GM18951 (cell line): ENCODE data around the gene ARMH2.

Experiments used
- POLR2A ChIP-seq: IDR thresholded peaks from 4 replicates; pipeline ENCODE4 v1.6.1; 2011; ENCODE audit warnings: mild to moderate bottlenecking; ENCODE audit not compliant: insufficient read length, insufficient read depth; ENCODE audit errors: extremely low read depth
- in situ Hi-C: fragments of 300-500 bp; cut with MboI; formaldehyde crosslinking; loops from one replicate; pipeline ENCODE4 v1.12.0; 2022; ENCODE audit warnings: low sequenced_read_pairs, mixed read lengths, inconsistent platforms; ENCODE audit not compliant: unreplicated experiment

The ARMH2 gene

DNA sequence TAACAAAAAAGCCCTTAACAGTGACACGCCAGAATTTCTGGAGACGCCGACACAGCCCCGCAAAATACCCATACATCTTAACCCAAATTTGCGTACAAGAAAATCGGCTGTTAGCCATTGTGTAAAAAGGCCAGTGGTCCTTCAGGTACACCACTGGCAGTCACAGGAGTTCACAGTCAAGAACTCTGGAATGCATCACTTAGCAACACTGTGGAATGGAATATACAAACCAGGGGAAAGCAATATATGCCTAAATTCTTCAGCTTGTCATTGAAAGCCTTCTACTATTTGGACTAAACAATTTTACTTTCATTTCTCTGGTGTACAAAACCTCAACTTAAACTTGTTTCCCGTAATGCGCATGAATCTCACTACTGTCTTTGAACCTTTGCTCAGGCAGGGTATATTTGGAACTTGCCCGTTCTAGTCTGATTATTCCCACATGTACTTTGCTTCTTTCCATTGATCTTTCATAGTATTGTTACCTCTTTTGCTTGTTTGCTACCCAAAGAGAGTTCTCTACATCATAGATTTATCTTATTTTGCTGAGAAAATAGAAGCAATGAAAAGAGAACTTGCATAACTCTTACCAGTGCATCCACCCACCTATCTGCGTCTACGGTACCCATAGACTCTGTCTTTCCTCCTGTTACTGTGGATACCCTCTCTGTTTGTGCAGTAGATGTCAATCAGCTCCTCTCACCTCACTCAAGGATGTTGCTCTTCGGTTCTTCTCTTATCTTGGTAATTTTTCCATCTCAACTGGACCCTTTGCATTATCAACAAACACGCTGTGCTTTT, at the start of gene ARMH2:
Gene ARMH2 (minus strand): TSS at position 178 of the 801 bp plus-strand sequence. CDS start 60 bp downstream, at position 118.
- in situ Hi-C loops = no loop called here
- TF ChIP-seq POLR2A = no peak

GRCh38 chr6:24848461-24848860, 49.7 kb upstream of the ARMH2 start:
- in situ Hi-C loops = no loop called here

GRCh38 chr6:24847402-24847801, 48.7 kb upstream of the ARMH2 start:
- no peak for TF ChIP-seq POLR2A
- in situ Hi-C loops = no loop called here

More at GRCh38 chr6:24848461-24848860, 49.7 kb upstream of the ARMH2 start:
- TF ChIP-seq POLR2A = no peak

DNA sequence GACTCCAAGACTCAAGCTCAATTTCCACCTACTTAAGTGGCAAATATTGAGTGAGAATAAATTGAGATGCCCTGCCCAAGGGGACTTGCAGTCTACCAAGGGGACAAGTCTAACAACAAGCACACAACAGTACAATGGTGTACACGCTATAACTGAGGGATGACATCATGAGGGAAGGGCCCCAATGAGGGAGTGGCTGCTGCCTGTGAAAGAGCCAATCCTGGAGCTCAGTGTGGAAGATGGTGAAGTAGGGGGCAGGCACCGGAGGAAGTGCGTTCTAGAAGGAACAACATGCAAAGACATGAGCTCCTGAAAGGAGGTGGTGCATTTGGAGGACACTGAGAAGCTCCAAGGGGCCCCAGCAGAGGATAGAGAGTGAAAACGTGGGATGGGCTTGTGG, 46.9 kb upstream of the ARMH2 start:
- in situ Hi-C loops = no loop called here
- no peak for TF ChIP-seq POLR2A

DNA sequence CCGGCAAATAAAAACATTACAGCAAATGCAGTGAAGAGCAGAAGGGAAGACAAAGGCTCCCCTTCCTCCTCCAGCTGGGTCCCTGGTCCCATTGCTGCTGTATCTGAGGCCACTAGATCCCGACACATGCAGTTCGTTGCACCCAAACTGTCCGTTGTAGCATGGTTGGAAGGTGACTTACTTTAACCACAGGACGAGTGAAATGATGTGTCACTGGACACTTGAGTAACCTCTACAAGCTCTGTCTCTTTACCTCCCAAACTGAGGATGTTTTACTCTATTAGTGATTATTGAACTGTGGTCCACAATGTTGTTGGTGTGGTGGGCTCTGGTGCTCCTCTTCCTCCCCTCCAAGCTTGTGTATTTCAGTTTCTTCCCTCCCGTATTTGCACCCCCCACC, 46.2 kb upstream of the ARMH2 start:
- in situ Hi-C loops = no loop called here
- TF ChIP-seq POLR2A = no peak

- in situ Hi-C loops = no loop called here
- no peak for TF ChIP-seq POLR2A
Observed at GRCh38 chr6:24844061-24844460, 45.3 kb upstream of the ARMH2 start.

DNA sequence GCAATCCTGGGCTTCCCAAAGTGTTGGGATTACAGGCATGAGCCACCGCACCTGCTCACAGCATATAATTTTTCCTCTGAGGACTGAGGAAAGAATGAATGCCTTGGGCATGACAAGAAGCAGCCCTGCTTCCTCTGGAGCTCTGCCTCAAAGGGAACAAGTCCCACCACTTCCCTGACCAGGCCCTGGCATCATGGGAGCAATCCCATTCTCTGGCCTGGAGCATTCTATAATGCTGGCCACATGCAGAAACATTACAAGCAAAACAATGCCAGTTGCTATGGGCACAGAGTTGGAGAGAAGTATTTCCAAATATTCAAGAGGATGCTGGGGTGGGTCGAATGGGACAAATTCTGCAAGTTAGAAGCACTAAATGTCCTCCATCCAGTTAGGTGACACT, 41.5 kb upstream of the ARMH2 start:
- no peak for TF ChIP-seq POLR2A
- in situ Hi-C loops = no loop called here

GRCh38 chr6:24838994-24839393, 40.3 kb upstream of the ARMH2 start:
- in situ Hi-C loops = no loop called here
- TF ChIP-seq POLR2A = no peak

DNA sequence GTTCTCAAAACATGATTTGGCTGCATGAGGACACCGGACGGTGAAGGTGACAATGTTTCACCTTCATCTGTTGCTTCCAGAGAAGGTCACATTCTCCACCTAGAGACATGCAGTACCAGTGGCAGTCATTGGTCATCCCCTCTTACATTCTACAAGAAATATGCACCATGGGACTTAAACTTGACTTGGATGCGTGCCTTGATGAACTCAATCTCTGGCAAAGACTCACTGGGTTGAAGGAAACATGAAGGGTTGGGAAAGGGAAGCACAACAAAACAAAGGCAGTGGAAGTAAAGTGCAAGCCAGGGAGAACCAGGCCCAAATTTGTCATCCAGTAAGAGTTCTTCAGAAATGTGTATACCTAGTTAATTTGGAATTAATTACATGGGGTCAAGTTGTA, 39.4 kb upstream of the ARMH2 start:
- no peak for TF ChIP-seq POLR2A
- in situ Hi-C loops = no loop called here

DNA sequence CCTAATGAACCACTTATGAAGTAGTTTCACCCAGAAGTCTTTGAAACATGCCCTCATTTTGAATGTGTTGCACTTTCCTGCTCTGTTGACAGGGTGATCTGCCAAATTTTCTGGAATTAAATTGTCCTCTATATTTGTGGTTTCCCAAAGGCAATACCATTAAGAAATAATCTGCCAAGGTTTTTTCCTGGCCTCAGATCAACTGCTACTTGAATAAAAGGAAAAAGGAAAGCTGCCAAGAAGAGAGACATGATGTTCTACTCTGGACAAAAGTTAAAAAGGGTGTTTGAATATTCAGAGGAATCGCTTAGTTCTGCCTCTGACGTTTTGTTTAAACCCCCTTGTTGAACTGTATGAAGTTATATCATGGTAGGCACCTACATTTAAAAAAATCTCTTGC, 37.4 kb upstream of the ARMH2 start:
- TF ChIP-seq POLR2A = no peak
- in situ Hi-C loops = no loop called here

GRCh38 chr6:24833711-24834386, 35.1 kb upstream of the ARMH2 start:
- in situ Hi-C loops = no loop called here
- TF ChIP-seq POLR2A = no peak

GRCh38 chr6:24832794-24833193, 34.1 kb upstream of the ARMH2 start:
- in situ Hi-C loops = no loop called here
- TF ChIP-seq POLR2A = no peak

DNA sequence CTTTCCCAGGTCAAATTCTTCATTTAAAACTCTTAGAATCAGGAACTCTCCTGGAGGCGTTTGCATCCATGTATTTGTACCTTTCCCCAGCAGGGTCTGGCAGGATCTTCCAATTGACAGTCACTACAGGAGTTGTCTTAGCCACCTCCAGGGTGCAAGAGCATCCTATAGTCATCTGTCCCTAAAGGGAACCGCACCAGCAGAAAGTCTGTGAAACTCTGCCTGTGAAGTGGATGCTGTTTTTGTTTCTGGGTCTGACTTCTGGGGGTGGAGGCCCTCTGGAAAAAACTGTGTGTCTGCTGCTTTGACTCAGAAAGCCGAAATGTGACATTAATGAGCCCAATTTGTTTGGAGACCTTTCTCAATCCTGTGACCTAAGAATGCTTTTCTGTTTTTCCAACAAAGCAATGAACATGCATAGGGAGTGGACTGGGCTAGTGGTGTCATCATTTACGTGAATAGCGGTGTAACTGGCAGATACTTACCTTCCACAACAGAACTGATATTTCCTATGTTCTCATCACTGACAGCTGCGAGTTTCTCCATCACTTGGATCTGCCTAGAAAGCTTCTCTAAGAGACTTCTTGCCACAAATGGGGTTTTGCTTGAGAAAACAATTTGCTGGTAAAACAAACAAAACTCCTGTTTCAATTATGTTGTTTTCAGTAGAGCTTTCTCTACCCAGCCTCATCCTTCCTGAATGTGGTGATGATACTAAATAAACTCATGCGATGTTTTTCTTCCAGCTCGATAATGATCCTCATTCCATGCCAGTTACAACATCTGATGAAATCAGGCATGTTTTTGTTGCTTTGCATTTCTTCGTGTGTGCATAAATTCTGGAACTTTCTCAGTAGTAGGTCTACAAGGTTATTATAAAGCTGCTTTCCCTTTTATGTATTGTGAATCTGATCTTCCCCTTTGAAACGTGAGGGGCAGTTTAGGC, 33.3 kb upstream of the ARMH2 start:
- no peak for TF ChIP-seq POLR2A
- in situ Hi-C loops = no loop called here
